NCI-H2171 (cell line): Measurements from ENCODE around the gene RAPGEF4.
A peak's percentile ranks its signal among the peaks of the same experiment; 100 is the strongest.
"Not testable (repeated sequence)": the region's sequence is repeated elsewhere in the genome, so short reads cannot be mapped to it uniquely, and the experiment has no call there.

Experiments used
- DNase-seq: peaks from one replicate; lab custom pipeline; 2025; lab: John Stamatoyannopoulos, UW

The RAPGEF4 gene

DNA sequence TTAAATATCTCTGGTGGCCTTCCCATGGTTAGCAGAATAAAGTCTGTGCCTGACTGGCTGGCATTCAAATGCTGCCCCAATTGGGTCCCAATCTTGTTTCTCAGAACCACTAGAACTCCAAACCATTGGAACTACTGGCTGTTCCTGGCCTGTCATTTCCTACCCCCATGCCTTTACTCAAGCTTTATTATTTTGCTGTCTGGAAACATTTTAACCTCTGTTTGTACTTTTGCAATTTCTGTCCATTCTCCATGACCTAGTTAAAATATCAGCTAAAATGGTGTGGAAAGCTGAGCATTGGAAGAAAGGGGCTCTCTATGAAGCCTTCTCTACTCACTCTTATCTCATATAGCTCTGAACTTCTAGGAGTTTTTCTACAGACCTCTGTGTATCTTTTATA is 38.7 kb downstream of the RAPGEF4 start:
- no peak for DNase-seq

DNA sequence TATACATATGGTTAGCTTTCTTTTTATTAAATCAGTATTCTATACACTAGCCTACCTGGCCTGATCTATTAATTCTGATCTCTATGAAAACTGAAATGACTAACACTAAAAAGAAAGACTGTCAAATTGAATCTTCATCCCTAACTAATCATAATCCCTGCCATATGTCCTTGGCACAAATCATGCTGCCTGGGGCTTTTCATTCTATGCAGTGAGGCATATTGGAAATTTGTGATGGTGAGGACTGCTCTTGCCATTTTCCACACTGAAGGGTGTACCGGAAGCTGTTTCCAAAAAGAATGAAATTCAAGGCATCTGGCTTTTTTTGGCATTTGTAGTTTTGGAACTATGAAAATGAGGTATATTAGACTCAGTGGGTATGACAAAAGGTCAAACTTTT is 39.7 kb downstream of the RAPGEF4 start:
- no peak for DNase-seq

DNA sequence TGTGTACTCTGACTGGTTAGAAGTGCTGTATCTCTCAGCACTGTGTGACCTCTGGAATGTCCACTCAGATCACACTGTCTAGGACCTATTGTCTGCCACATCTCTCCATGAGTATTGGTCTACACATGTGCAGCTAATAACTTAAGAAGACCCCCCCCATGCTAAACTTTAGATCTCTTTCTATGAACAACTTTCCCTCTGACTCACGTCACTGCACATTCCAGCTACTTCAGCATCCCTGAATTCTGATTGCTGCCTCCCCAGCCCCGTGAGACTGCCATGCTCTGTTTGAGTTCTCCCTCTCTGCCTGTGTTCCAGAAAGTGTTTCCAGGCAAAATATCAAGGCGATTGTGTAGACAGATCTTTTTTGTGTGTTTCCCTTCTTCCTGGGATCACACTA is 41.8 kb downstream of the RAPGEF4 start:
- DNase-seq = no peak

DNA sequence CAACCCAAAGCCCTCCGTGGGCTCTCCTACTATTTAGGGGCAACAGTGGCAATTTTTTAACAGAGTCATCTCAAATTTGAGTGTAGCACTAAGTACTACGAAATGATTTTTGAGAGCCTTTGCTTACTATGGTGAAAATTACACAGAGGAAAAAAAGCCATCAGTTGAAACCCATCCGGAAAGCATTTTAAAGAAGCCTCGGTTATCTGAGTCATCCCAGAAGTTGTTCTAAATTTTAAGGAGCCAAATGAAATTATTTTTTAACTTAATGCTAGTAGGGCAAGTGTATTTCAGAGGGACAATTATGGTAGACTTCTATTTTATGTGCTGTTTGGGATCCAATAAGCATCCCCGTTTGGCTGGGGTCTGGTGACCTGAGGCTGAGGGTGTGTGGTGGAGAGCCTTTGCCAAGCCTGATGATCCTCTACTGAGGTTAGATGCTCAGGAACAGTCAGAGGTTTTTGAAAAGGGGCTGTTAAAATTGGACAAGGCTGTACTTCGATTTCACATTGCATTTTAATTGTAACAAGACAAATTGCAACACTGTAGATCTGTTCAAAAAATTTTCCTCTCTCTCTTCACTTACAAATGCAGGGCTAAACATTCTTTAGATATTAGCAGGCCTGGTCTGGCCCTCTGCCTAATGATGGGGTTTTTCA is 47.0 kb downstream of the RAPGEF4 start:
- no peak for DNase-seq

DNA sequence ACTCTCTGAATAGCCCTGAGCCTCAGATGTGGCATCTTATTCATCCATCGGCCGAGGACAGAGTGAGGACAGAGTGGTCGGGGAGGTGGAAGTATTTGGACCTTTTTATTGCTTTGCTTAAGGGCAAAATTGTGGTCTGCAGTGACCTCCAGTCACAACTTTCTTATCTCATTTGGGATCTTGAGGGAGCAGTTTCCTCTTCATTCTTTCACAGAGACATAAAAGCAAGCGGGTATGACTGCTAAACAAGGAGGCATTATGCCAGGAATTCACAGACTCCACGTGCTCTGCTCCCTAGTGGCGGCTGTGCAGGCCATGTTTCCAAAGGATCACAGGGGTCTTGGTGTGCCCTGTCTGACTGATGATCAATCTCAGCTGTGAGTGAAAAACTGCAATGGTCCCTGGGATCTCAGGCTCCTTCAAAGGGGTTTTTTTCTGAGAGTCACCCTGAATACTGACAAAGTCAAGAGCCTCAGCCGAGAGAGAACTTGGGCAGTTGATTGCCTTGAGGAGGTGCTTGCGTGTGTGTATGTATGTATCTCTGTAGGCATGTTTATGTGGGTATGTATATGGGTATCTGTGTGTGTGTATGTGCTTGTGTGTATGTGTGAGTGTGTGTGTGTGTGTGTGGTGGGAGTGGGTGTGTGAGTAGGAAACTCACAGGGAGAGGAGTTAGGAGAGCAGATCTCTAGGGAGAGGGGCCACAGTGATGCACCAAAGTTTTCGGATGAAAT is 47.7 kb downstream of the RAPGEF4 start:
- no peak for DNase-seq

DNA sequence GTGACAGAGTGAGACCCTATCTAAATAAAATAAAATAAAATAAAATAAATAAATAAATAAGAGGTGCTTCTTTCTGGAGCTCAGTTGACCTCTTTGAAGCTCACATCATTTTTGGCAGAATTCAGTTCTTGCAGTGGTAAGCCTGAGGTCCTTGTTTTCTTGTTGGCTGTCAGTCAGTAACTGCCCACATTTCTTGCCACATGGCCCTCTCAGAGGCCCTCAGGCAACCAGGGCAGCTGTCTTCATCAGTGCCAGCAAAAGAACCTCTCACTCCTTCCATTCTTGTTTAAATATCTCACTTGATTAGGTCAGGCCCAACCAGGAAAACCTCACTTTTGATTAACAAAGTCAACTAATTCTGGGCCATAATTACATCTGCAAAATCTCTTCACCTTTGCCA is 53.2 kb downstream of the RAPGEF4 start:
- no peak for DNase-seq

DNA sequence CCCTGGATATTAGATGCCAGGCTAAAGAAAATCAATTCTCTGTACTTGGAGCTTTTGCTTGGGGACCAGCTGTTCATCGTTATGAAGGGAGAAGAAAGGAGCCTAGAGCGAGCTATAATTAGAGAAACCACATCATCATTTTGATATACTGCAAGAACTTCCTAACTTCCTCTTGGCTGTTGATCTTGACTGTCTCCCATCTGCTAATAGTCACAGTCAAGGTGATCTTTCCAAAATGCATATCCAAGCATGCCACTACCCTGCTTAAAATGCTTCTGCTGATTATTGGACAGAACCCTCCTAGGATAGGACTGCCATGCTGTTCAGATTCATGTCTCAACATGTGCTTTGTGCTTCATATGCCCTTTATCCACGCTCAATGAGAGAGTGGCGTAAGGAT is 54.8 kb downstream of the RAPGEF4 start:
- peak; percentile 33 for DNase-seq

DNA sequence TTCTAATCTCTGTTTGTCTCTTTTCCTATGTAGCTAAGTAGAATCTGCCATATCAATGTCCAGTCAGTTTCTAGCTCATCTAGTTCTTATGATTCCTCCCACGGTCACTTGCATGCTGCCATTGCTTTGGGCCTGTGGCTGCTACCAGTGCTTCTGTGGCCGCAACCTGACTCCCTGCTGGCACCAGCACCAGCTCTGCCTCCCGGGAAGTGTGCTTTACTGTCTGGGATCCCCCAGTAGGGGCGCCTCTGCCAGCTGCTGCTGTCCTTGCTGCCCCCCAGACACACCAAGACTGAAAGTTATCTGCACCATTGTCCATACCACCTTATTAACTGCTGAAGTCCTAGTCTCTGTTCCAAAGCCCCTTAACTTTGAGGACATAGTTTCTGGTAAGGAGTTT is 56.3 kb downstream of the RAPGEF4 start:
- no peak for DNase-seq

DNA sequence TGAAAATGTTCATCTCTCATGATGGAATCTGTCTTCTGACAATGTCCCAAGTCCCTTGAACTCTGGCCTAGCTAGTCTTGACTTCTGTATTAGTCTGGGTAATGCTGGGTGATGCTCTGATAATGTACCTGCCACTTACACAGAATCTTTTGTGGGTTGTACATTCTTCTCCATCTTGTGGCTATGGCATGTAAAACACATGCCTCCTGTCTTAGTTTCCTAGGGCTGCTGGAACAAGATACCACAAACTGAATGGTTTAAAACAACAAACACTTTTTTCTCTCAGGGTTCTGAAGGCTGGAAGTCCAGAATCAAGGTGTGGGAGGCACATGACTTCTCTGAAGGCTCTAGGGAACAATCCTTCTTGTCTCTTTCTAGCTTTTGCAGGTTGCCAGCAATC is 57.1 kb downstream of the RAPGEF4 start:
- DNase-seq = no peak

DNA sequence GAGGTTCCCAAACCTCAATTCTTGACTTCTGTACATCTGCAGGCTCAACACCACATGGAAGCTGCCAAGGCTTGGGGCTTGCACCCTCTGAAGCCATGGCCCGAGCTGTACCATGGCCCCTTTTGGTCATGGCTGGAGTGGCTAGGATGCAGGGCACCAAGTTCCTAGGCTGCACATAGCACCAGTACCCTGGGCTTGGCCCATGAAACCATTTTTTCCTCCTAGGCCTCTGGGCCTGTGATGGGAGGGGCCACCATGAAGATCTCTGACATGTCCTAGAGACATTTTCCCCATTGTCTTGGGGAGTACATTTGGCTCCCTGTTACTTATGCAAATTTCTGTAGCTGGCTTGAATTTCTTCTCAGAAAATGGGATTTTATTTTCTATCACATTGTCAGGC is 67.7 kb downstream of the RAPGEF4 start:
- DNase-seq = not testable (repeated sequence)

DNA sequence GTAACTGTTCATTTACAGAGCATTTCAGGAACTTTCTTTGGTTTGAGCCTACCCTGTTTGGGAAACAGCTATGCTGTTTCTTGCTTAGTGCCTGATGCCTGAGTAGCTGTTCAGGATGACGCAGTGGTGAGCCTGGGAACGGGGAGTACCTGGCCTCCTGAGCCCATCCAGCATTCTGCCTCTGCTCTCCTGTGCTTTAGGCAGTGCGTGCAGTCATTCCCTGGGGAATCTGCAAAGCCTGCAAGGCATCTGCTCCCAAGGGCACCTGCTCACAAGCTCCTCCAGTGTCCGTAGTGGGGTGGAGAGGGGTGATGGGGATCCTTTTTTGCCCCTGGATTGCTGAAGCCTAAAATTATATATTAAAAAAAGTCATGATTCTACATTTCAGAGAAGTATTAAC is 68.8 kb downstream of the RAPGEF4 start:
- peak; percentile 56 for DNase-seq

DNA sequence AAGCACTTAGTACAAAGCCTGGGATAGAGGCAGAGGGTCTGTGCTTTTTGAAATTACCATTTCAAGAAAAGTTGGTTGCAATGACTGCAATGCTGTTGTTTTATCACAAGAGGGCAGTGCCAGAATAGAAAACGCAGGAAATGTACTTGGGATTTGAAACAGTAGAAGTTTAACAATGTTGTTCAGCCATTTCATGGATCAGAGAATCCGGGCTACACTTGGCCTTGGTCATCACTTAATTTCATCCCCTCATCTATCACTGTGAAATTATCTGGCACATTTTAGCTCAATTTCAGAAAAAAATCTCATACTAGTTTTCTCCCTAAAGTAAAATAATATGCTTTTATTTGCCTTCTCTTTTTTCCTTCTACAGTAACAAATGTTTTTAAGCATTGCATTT is 70.8 kb downstream of the RAPGEF4 start:
- DNase-seq = peak; percentile 42

DNA sequence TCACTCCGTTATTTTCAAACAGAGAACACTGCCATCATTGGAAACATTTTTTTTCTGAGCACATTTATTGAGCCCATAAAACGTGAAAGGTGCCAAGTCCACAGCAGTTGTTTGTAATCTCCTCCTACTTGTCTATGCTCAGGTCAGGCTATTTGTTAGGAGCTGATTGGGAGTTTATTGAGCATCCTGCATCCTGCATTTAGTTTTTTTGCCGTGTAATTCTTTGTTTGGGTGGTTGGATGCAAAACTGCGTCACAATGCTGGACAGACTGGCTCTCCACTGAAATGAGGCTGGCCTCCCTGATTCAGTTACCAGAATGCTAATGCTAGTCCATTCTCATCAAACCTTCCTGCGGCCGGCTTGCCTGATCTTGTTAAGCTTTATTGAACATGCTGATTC is 71.4 kb downstream of the RAPGEF4 start:
- no peak for DNase-seq

DNA sequence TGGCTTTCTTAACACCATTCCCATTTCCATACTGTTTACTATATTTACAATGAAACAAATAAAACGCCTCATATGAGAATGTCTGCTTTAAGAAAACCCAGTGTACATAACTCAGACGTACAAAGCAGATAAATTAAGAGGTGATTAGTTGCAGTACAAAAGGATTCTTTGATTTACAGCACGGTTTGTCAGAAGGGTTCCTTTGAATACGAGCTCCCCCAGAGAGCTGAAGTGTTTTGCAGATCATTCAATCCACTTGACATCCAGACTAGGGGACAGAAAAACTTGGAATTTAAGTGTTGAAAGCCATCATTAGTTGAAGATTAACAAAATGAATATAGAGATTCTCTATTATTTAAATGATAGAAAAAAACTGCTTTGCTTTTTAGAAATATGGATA is 72.5 kb downstream of the RAPGEF4 start:
- DNase-seq = no peak

DNA sequence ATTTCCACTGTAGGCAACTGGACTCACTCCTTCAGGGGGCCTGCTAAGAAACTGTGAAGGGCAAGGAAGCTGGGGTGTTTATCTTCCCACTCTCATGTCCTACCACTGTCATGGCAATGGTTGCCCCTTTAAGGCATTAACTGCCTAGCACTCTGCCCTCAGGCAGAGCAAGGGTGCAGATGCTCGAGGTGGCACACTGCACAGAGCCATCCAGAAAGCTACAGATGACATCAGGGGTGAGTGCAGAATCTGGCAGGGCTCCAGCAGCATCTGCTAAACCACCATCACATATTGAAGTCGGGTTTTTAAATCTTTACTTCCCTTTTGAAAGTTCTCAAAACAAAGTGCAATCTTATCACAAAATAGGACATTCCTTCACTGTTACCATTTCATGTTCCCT is 75.4 kb downstream of the RAPGEF4 start:
- peak; percentile 31 for DNase-seq

DNA sequence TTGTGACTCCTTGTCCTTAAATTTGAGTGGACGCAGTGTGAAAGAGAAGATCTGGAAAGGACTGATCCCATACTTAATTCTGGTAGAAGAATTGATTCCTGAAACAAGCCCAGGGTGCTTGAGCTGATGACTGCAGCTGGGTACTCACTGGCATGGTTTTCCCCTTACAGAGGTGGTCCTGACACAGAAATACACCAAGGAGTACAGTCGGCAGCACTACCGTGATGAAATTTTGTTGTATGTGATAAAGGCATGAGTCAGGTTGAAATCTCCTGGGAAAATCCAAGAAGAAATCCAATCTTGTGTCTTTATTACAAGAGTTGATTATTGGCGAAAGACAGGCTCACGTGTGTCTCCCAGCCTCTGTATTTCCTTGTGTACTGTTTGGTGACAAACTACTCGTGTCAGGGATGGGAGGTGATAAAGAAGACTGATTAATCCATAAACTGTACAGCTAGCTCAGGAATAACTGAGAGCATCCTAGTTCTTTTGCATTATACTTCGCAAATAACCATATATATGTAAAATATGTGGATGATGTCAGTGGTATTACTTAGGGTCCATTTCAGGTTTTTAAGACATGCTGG is 76.6 kb downstream of the RAPGEF4 start:
- DNase-seq = no peak

DNA sequence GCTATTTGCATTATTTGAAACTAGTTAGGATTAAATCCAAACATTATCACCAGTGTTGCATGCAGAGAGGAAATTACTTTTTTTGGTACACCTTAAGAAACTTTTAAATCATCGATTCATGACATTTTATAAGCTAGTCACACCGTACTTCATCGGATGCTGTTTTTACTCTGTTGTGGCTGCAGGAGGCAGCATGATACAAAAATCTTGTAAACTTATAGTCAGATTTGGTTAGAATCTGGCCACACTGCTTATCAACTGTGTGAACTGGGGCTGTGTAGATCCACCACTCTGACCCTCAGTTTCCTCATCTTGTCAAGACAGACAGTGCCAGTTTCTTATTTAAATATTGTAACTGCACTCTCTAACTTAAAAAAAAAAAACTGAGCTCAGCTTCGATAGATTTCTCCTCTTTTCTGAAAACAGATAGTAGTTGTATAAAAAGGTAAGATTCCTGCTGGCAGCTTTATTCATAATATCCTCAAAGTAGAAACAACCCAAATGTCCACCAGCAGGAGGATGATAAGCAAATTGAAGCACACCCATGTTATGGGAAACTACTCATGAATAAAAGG is 77.8 kb downstream of the RAPGEF4 start:
- no peak for DNase-seq

DNA sequence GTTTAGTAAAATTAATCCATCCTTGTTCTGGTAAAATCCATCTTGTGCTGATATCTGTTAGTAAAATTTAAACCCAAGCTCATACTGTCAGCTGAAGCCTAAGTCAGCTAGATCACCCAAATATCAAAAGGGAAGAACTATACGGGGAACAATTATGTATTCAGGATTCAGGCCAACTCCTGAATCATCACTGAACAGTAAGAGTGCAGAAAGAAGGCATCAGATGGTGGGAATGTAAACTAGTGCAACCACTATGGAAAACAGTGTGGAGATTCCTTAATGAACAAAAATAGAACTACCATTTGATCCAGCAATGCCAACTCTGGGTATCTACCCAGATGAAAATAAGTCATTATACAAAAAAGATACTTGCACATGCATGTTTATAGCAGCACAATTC is 81.8 kb downstream of the RAPGEF4 start:
- DNase-seq = no peak

DNA sequence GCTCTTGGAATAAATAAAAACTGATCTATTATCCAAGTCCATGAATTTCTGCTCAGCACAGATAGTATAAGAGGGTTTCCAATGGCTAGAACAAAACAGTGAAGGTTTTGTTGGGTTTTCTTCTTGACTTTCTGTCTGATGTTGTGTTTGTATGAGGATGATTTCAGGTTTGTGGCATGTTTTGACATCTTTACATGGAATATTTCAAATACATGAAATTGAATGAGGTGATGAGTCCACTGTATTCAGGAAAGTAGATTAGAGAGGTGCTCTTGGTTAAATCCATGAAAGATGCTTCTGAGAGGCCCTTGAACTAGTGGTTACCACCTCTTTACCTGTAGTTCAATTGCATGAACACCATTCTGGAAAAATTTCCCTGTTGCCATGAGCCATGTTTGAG is 84.3 kb downstream of the RAPGEF4 start:
- no peak for DNase-seq

DNA sequence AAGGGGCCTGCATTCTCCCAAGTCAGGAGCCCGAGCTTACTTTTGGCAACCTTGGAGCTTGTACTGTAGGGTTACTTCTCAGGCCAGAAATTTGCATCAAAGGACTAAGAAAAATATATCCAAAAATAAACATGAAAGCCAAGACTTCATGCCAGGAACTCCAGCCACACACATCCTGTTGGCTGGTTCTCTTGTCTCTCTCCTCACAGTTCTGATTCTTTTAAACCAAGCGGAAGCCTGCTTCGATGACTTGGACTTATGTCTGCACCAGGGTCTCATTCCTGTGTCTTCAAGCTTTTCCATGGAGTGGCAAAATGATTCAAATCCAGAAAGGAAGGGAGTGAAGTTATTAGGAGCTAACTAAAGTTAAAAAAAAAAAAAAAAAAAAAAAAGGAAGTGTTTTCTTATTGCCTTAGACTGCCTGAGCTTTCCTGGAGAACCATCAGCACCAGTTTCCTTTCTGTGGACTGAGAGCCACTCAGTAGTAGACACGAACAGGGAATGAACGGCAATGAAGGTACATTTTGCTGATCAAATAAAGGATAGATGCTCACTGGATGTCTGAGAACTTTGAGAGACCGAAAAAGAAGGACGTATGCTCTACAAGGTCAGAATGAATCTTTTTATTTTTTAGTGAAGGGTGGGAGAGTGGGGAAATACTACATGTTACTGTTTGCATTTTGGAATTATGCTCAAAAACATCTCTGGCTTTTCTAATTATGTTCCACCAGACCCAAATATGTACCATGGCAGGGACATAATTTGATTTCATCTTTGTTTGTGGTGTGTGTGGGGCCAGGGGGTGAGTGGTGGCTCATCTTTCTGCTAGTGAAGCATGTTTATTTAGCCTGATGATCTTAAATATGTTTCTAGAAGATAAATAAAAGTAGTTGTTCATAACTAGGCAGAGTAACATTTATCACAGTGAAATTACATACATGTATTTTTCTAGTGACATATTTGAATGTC is 86.0 kb downstream of the RAPGEF4 start:
- no peak for DNase-seq

DNA sequence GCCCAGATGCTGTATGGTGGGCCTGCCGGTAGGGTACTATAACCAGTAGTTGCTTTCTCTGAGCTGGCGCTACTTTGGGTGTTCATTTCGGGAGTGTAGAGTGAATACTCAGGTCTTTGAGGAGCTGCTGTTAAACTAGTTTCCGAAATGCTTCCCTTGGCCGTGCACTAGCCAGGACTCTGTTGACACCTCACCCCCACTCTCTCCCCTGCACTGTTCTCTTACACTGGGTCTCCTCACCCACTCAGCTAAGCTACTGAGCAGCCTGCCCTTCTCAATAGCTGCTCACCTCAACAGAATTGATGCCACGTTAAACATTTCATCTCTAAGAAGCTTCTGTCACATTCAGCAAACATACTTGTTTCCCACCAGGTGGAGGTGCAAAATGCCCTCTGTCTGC is 86.9 kb downstream of the RAPGEF4 start:
- no peak for DNase-seq

DNA sequence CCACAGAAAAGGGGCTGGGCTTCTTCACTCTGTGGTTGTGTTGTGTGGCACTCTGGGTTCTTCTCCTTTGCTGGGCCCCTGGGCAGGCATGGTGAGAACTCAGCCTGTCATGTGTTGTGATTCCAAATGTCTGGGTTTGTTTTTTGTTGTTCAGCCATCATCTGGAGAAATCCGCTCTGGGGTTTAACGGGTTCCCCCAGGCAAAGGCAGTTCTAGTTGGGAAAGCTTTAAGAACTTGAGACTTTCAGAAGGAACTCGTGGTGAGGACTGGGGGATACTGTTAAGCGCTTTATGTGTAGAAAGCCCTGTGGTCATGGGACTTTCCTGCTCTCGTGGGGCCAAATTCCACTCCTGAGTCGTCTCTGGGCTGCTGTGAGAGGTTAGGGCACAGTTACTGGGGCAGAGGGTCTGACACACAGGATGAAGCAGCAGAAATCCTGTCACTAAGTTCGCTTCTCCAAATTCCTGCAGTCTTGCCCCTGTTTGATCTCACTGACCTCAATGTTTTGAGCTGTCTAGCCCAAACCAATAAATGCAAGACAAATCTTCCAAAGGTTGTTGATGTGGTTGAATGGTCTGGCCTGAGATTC is 87.7 kb downstream of the RAPGEF4 start:
- no peak for DNase-seq
